ENCODE results near the gene TNRC6B. TPM values are rescaled to one million over a fixed set of nuclear protein-coding genes. Genes with fewer than 3 reads are reported as not detected.

The TNRC6B gene
- total and polyA plus RNA-seq, 7 donors: 0.60 to 51.8 (median 26.5) TPM

DNA sequence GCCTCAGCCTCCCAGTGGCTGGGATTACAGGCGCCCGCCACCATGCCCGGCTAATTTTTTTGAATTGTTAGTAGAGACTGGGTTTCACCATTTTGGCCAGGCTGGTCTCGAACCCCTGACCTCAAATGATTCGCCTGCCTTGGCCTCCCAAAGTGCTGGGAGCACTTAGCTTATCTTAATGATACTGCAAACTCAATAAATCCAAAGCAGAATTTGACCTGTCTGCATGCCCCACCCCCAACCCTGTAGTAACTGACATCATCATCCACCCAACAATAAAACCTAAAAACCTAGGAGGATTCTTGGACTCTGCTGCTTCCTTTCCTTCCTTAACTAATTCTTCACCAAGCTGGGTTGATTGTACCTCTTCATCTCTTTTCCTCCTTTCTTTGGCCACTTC, 162.3 kb downstream of the TNRC6B start:
- H3K27me3 ChIP-seq: no peaks in the 10 kb centered on the region
- H3K4me1 ChIP-seq: no peaks in the 10 kb centered on the region
- DNase-seq: no peak
- H3K36me3 ChIP-seq: no peaks in the 10 kb centered on the region
- TF ChIP-seq POLR2A (IDR thresholded peaks at IDR 0.05): no peak
- TF ChIP-seq, protein P1, sequence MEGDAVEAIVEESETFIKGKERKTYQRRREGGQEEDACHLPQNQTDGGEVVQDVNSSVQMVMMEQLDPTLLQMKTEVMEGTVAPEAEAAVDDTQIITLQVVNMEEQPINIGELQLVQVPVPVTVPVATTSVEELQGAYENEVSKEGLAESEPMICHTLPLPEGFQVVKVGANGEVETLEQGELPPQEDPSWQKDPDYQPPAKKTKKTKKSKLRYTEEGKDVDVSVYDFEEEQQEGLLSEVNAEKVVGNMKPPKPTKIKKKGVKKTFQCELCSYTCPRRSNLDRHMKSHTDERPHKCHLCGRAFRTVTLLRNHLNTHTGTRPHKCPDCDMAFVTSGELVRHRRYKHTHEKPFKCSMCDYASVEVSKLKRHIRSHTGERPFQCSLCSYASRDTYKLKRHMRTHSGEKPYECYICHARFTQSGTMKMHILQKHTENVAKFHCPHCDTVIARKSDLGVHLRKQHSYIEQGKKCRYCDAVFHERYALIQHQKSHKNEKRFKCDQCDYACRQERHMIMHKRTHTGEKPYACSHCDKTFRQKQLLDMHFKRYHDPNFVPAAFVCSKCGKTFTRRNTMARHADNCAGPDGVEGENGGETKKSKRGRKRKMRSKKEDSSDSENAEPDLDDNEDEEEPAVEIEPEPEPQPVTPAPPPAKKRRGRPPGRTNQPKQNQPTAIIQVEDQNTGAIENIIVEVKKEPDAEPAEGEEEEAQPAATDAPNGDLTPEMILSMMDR (IDR thresholded peaks at IDR 0.05): no peak
- TF ChIP-seq POLR2AphosphoS5 (IDR thresholded peaks at IDR 0.05): no peak
- TF ChIP-seq EP300 (IDR thresholded peaks at IDR 0.05): no peak
- H3K9me3 ChIP-seq: no peaks in the 10 kb centered on the region
- intact Hi-C loops (cut with DNase I): no loop called here
- H3K27ac ChIP-seq: no peak overlapping the region
- no peak overlapping the region for H3K4me3 ChIP-seq
- WGBS, 2 donors: 69 to 87% methylated on average over 5 of the region's 5 CpGs

DNA sequence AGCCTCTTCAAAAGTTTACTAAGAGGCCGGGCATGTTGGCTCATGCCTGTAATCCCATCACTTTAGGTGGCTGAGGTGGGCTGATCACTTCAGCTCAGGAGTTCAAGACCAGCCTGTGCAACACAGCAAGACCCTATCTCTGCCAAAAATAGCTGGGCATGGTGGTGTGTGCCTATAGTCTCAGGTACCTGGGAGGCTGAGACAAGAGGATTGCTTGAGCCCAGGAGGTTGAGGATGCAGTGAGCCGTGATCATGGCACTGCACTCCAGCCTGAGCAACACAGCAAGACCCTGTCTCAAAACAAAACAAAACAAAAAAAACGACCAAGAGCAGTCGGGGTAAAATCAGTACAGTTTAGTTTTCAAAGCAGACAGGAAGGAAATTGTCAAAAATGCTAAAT, 163.9 kb downstream of the TNRC6B start:
- no peaks in the 10 kb centered on the region for H3K9me3 ChIP-seq
- H3K4me3 ChIP-seq: no peak overlapping the region
- no peak for DNase-seq
- no peaks in the 10 kb centered on the region for H3K27me3 ChIP-seq
- peaks cover 0 to 6% (median 6%) of the 10 kb centered on the region in 4 donors for H3K4me1 ChIP-seq
- intact Hi-C loops (cut with DNase I): no loop called here
- TF ChIP-seq EP300 (IDR thresholded peaks at IDR 0.05): no peak
- TF ChIP-seq POLR2AphosphoS5 (IDR thresholded peaks at IDR 0.05): no peak
- no peak for TF ChIP-seq POLR2A (IDR thresholded peaks at IDR 0.05)
- TF ChIP-seq, protein P1 (IDR thresholded peaks at IDR 0.05): no peak
- H3K27ac ChIP-seq: no peak overlapping the region
- WGBS, 2 donors: 48 to 51% methylated on average over 4 of the region's 4 CpGs
- H3K36me3 ChIP-seq: no peaks in the 10 kb centered on the region

DNA sequence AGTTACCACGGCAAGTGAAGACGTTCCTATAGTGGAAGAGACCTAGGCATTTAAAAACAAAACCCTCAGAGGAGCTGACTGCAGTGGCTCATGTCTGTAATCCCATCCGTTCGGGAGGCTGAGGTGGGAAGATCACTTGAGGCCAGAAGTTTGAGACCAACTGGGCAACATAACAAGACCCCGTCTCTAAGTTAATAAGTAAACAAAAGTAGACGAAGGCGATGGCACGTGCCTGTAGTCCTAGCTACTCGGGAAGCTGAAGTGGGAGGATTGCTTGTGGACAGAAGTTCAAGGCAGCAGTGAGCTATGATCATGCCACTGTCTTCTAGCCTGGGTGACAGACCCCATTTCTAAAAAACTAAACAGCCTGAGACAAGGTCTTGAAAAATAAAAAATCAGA, 164.8 kb downstream of the TNRC6B start:
- no peak for DNase-seq
- H3K4me1 ChIP-seq: peaks cover 0 to 13% (median 12%) of the 10 kb centered on the region in 4 donors
- H3K27ac ChIP-seq: no peak overlapping the region
- no peak overlapping the region for H3K4me3 ChIP-seq
- no peaks in the 10 kb centered on the region for H3K9me3 ChIP-seq
- TF ChIP-seq POLR2A (IDR thresholded peaks at IDR 0.05) (no peak), EP300 (IDR thresholded peaks at IDR 0.05) (no peak), POLR2AphosphoS5 (IDR thresholded peaks at IDR 0.05) (no peak)
- no peaks in the 10 kb centered on the region for H3K27me3 ChIP-seq
- intact Hi-C loops (cut with DNase I): no loop called here
- no peaks in the 10 kb centered on the region for H3K36me3 ChIP-seq
- WGBS, 2 donors: 15 to 60% methylated on average over 9 of the region's 9 CpGs

DNA sequence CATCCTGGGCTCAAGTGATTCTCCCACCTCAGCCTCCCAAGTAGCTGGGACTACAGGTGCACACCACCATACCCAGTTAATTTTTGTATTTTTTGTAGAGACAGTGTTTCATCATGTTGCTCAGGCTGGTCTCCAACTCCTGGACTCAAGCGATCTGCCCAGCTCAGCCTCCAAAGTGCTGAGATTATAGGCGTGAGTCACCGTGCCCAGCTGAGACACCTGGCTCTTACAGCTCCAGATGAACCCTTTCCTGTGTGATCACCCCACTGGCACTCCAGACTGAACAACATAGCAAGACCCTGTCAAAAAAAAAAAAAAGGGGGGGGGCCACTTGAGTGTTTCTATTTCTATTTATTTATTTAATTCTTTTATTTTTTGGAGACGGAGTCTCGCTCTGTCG, 167.5 kb downstream of the TNRC6B start:
- Histone ChIP-seq H3K36me3 (peaks cover 0 to 9% (median 6%) of the 10 kb centered on the region in 4 donors), H3K9me3 (no peaks in the 10 kb centered on the region), H3K4me1 (peaks cover 0 to 24% (median 21%) of the 10 kb centered on the region in 4 donors), H3K27me3 (no peaks in the 10 kb centered on the region), H3K4me3 (peak overlapping the region in 3 of 4 donors; percentile 69 to 73 (median 69)), H3K27ac (peak overlapping the region; percentile 87 to 90 (median 89))
- no peak for TF ChIP-seq POLR2A (IDR thresholded peaks at IDR 0.05)
- no peak for TF ChIP-seq POLR2AphosphoS5 (IDR thresholded peaks at IDR 0.05)
- no peak for TF ChIP-seq EP300 (IDR thresholded peaks at IDR 0.05)
- TF ChIP-seq, protein P1 (IDR thresholded peaks at IDR 0.05): no peak
- intact Hi-C loops (cut with DNase I): no loop called here
- WGBS, 2 donors: 40 to 61% methylated on average over 6 of the region's 6 CpGs
- no peak for DNase-seq

DNA sequence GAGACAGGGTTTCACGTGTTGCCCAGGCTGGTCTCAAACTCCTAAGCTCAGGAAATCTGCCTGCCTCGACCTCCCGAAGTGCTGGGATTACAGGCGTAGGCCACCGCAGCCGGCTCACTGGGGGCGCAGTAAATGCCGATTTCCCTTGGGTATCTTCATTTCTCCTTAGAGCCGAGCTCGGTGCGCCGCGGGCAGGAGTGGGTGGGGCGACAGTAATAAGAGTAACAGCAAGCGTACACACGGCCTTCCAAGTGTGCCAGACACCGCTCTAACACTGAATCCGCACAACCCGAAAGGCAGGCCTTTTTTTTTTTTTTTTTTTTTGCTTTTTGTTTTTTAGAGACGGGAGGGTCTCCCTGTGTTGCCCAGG, 168.1 kb downstream of the TNRC6B start:
- Histone ChIP-seq H3K27me3 (no peaks in the 10 kb centered on the region), H3K4me3 (peak overlapping the region; percentile 67 to 73 (median 69)), H3K9me3 (no peaks in the 10 kb centered on the region), H3K36me3 (peaks cover 0 to 15% (median 10%) of the 10 kb centered on the region in 4 donors), H3K4me1 (peaks cover 0 to 24% (median 21%) of the 10 kb centered on the region in 4 donors), H3K27ac (peak overlapping the region; percentile 87 to 90 (median 89))
- no peak for DNase-seq
- WGBS, 2 donors: 1% methylated on average over 20 of the region's 20 CpGs
- intact Hi-C loops (cut with DNase I): loop anchor here (1.0 to 2.0 kb wide), 3 partner anchors 169 to 811 kb away; partner anchors contain the start of gene TNRC6B
- TF ChIP-seq POLR2AphosphoS5 (IDR thresholded peaks at IDR 0.05): no peak
- no peak for TF ChIP-seq EP300 (IDR thresholded peaks at IDR 0.05)
- TF ChIP-seq, protein P1 (IDR thresholded peaks at IDR 0.05): no peak
- no peak for TF ChIP-seq POLR2A (IDR thresholded peaks at IDR 0.05)
